Stimulated activated CD4-positive, alpha-beta T cell treated with anti-CD3 and anti-CD28 coated beads, Interleukin-4, amount 100 ng/mL, for 24 hours (primary cell): ENCODE results near the gene FUT2.

Experiments used
- DNase-seq: peaks from one replicate; pipeline ENCODE4 v3.0.0-alpha.2; 2020

The FUT2 gene

DNA sequence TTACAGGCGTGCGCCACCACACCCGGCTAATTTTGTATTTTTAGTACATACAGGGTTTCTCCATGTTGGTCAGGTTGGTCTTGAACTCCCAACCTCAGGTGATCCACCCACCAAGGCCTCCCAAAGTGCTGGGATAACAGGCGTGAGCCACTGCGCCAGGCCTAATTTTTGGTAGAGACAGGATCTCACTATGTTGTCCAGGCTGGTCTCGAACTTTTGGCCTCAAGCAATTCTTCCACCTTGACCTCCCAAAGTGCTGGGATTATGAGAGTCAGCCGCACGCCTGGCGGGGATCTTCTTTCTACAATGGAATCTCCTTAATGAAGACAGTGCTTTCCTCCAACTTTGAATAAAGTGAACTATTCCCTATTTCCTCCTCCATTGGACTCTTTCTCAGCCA is 38.9 kb downstream of the FUT2 start:
- no peak for DNase-seq

GRCh38 chr19:48735031-48735615 is 39.4 kb downstream of the FUT2 start:
- no peak for DNase-seq

GRCh38 chr19:48737360-48737998 is 41.7 kb downstream of the FUT2 start:
- no peak for DNase-seq

DNA sequence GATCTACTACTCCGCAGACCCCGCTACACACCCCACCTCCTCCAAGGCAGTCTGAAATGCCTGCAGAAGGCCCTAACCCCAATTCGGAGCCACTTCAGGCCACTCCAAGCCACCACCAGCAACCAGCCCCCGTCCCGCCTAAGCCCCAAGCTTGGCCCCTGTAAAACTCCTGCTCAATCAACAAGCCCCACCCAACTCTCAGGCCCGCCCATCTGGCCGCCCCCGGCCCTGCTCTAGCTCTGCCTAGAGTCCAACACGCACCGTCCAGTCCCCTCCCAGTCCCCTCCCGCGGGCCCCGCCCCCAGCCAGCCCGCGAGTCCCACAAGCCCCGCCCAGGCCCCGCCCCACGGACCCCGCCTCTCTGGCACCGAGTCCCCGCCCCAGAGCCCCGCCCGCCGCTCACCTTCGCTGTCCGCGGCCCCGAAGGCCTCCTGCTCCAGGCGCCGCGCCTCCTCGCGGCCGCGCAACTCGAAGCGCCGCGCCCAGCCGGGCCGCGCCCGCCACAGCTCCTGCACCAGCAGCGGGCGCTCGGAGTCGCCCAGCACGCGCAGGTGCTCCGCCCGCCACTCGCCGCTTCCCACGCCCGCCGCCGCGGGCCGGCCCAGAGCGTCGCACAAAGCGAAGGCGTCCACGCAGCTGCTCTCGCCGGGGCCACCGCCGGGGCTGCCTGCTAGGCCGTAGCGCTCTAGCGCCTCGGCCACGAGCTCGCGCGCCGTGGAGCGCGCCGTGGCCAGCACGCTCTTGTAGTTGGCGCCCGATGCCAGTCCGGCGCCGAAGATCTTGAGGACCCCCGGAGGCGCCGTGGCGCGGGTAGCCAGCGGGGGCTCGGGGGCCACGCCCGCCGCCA is 43.0 kb downstream of the FUT2 start:
- DNase-seq = peak; percentile 91

DNA sequence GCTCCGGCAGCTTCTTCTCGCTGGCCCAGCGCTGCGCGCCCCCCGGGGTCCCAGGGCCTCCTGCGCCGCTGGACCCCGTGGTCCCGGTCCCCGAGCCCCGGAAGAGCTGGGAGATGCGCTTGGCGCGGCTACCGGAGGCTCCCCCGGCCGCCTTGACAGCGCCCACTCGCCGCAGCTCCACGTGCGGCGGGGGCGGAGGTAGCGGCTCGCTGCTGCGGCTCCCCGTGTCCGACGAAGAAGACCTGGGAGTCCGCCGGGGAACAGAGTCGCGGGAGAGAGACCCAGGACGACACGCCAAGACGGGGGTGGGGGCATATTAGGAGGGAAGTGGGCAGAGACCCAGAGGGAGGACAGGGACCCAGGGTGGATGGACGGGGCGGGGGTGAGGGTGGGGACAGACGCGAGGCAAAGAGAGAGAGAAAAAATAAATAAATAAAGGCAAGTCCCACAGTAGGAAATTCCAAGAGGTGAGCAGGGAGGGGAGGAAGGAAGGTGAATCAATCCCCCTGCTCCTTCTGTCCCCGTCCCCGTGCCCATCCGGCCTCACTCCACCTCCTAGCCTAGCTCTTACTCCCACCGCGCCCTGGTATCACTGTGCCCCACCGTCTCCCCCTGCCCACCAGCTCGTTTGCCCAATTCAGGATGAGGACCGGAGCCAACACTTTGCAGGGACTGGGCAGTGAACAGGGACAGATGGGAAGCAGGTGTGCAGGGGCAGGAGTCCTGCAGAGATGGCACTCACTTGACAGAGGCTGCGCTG is 43.8 kb downstream of the FUT2 start:
- DNase-seq = no peak

DNA sequence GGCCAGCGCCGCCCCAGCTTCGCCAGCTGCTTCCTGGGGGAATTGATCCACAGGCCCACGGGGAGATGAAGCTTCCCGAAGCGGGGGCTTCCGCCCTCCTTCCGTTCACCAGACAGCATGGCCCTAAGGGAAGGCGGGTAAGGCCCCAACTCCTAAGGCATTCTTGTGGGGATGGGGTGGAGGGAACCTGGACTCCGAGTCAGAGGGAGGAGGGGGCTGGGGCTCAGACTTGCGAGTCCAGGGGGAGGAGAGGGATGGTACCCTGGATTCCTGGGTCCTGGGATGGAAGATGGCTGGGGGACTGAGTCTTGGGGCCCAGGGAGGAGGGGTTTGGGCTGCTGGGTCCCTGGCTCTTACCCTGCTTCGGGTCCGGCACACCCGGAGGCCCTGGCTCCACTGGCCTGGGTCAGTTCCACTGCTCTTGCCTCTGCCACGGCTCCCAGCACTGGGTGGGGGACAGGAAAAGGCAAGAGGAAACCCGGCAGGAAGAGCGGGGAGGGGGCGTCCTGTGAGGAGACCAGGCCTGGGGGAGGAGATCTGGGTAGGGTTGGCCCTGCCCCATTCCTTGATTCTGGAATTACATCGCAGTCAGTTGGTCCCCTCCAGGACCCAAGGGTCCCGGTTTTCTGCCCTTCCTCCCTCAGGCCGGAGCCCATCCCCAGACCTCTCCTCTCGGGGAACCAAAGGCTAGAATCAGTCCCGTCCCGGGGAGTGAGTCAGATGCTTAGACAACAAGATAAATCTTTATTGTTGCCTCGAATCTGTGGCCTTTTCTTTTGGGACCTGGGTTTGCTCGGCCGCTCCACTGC is 44.6 kb downstream of the FUT2 start, which contains the start of gene RASIP1:
RASIP1 (minus strand) TSS at position 447 of the 809 bp plus-strand sequence; CDS start at position 119, 328 bp downstream.
- DNase-seq = no peak

DNA sequence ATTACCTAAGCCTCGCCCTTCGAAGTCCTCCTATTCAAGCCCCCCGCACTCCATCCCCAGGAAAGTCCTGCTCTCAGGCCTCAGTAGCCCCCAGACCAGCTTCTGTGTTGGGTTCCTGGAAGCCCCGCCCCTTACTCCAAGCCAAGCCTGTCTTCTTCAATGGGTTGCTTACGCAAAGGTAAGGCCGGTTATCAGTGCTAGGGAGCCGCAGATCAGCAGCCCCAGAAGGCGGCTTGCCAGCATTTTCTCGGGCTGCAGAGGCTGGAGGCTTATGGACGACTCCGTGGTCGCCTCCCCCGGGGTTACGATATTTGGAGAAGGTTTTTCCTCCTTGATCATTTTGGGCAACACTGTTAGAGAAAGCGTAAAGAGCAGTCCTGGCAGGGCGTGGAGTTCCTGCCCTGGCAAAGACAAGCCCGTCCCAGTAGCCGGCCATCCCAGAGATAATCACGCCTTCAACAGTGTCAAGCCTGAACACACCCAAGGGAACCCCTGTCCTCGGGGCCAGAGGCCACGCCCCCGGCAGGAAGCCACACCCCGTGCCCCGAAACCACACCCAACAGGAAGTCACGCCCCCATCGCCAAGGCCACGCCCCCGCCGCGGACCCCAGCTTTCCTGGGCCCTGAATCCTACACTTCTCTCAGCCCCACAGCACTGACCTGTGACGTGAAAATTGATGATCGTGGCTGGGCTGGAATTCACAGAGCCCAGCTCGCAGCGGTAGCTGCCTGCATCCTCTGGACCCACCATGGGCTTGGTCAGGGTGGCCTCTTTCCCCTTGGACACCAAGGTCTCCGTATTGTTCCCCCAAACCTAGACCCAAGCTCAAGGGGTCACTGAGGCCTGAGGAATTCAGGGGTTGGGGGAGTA is 45.6 kb downstream of the FUT2 start:
- peak; percentile 32 for DNase-seq

- no peak for DNase-seq
Observed at GRCh38 chr19:48742096-48742495, 46.3 kb downstream of the FUT2 start.

GRCh38 chr19:48745208-48745995 is 49.6 kb downstream of the FUT2 start:
- peak; percentile 61 for DNase-seq

GRCh38 chr19:48746110-48746509 is 50.3 kb downstream of the FUT2 start:
- no peak for DNase-seq

- DNase-seq = peak; percentile 52
Observed at GRCh38 chr19:48746738-48747575, 51.2 kb downstream of the FUT2 start, which contains the start of gene IZUMO1. Gene IZUMO1, minus strand, starts transcription at chr19:48746909. Its CDS starts 1,050 bp downstream, at chr19:48745859.

DNA sequence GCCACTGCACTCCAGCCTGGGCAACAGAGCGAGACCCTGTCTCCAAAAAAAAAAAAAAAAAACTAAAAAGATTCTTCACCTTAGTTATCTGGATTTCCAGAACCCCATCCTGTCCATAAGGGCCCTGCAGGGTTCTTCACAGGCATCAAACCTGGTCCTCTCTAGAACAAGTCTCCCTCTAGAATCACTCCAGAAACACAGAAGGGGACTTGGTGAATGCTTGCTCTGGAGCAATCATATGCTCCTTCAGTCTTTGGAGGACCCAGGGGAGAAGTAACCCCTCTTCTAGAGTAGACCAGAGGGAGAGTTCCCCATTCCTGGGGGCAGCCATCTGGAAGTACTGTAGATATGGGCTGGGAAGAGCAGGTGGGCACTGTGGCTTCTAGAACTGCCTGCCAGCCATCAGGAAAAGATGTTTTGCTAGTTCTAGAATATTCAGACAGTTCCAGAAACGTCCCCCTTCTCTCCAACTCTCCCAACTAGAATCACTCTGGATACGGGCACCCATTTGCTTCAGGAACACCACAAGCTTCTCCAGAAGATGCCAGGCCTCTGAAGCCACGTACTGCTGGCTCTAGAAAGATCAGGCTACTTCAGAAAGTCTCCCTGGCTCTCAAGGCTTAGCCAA is 53.9 kb downstream of the FUT2 start:
- no peak for DNase-seq

DNA sequence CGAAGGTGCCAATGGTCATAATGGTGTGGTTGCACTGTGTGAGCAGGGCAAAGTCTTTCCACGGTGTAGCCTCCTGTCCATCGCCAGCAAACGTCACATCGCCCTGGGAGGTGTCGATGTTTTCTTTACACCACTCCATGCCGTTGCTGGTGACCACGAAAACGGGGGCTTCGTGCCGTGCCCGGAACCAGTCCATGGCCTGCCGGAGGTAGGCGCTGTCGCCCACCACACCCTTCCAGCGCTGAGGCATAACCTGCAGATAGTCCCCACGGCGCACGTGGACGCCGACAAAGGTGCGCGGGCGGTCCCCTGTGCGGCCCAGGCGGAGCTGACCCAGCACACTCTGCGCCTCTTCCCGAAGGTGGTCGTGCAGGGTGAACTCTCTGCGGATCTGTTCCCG is 54.6 kb downstream of the FUT2 start:
- DNase-seq = no peak

DNA sequence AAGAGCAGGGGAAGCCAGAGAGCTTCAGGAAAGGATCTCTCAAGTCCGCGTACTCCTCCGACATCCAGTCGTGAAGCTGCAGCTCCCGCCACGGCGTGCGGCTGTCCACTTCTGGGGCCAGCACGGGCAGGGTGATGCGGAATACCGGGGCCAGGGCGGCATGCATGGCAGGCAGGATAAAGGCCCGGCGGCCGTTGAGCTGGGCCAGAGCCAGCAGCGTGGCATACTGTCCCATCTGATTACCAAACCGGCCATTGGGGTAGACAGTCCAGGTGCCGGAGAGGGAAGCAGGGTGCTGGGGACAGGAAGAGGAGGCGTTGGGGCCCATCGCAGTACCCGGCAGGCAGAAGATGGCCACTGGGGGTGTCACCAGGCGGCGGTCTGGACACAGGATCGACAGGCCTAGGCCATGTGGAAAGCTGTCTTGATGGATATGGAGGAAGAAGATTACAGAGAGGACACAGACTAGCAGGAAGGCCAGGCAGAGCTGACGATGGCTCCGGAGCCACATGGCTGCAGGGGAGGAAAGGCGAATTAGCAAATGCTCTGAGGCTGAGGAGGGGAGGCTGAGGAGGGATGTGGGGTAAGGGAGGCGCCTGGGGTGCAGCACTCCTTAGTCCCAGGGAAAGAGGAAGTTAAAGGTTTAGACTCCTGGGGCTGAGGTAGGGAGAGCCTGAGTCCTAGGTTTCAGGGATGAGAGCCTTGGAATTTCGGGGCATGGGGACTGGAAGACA is 55.2 kb downstream of the FUT2 start:
- DNase-seq = no peak

- no peak for DNase-seq
Observed at GRCh38 chr19:48751845-48752495, 56.2 kb downstream of the FUT2 start.

DNA sequence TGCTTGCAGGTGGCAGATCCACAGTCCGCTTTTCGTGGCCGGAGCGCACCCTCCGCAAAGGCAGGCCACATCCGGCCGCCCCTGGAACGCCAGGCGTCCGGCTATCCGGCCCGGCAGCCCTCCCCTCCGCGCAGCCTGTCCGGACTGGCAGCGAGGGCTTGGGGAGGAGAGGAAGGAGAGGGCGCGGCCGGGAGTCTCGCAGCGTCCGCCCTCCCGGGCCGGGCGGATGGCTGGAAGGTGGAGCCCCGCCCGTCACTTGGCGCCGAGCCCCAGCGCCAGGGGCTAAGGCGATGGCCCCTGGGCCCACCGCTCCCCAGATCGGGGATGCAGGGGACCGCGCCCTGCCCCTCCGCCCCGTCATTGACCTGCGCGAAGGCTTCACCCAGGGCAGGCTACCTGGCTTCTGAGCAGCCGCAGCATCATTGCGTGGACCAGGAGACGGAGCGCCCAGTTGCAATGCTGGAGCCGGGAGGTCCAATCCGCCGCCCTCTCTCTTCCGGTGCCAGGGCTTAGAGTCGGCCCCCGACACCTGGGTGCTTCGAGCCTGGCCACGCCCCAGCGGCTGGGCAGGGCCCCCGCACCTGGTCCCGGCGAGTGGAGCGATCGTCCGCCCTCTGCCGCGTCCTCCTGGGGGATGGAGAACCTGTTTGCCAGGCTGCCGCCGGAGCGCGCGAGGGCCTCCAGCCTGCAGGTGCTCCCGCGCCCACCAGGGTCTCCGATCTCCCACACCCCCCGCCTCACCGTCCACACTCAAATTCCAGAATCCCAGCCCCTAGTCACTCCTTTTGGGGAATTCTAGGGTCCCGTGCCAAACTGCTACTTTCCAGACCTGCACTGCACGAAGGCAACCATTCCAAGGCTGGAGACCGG is 57.0 kb downstream of the FUT2 start, which contains the start of gene FUT1:
FUT1 (minus strand) TSS at position 146 of the 870 bp plus-strand sequence. CDS start 1,360 bp downstream, outside the sequence.
- DNase-seq = peak; percentile 20
